HG03460 (cell line): ENCODE results near the gene ACBD7.

Source experiments
- ATAC-seq: cut with Tn5 transposase; IDR thresholded peaks from one replicate; pipeline ENCODE4 v1.9.1; 2021; ENCODE audit not compliant: unreplicated experiment

The ACBD7 gene

GRCh38 chr10:15092855-15093408, 4.4 kb upstream of the ACBD7 start:
- no peak for ATAC-seq

GRCh38 chr10:15091418-15091817, 2.8 kb upstream of the ACBD7 start:
- no peak for ATAC-seq

DNA sequence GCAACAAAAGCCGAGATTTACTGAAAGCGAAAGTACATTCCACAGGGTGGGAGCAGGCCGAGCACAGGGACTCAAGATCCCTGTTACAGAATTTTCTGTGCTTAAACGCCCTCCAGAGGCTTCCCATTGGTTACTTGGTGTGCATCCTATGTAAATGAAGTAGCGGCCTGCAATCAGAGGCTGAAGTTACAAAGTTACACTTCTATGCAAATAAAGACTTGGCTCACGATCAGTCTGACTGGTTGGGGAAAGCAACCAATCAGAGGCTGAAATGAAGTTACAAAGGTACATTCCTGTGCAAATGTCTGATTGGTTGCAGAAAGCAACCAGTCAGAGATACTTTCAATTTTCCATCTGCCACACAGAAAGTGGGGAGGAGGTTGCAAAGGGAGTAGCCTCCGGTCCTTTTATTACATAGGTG, 4.1 kb downstream of the ACBD7 start:
- no peak for ATAC-seq

GRCh38 chr10:15083674-15084501, 4.7 kb downstream of the ACBD7 start:
- no peak for ATAC-seq

DNA sequence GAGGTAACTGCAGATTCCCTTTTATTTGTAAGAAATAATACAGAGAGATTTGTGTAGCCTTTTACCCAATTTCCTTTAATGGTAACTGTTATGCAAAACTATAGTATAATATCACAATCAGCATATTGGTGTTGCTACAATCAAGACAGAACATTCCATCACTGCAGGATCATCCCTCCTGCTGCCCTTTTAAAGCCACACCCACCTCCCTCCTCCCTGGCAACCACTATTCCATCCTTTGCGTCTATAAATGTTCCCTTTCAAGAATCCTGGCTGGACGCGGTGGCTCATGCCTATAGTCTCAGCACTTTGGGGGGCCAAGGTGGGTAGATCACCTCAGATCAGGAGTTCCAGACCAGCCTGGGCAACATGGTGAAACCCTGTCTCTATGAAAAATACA, 13.2 kb downstream of the ACBD7 start:
- no peak for ATAC-seq

DNA sequence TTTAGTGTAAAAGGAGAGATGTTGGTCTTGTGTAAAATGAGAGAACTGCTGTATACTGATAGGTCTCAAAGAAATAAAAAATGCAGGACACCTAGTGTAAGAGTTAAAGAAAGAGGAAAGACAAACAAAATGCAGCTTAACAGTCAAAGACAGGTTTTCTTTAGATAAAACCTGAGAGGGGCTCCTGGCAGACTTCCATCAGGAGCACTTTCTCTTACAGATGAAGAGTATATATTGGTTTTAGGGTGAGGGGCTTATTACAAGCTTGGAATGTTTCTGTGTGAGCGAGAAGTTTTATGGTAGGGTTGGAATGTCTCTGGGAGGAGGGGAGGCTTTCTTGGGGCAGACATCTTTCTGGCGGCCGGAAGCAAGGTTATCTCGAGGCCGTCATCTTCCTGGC, 16.2 kb downstream of the ACBD7 start:
- ATAC-seq = no peak

DNA sequence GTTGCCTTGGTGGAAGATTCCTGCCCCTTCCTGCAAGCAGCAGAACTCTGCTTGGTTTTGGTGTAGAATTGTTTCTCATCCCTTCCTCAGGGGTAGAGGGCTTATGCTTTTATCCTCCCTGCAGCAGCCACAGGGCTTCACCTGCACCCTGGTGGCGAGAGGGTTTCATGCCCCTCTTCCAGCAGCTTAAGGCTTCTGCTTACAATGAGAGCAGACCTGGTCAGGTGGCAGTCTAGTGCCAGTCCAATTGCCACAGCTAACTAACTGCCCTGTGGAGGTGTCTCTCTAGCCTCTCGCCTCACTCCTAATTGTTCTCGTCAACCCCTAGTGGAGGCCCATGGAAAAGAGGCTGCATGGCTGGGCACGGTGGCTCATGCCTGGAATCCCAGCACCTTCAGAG, 19.3 kb downstream of the ACBD7 start:
- ATAC-seq = no peak

DNA sequence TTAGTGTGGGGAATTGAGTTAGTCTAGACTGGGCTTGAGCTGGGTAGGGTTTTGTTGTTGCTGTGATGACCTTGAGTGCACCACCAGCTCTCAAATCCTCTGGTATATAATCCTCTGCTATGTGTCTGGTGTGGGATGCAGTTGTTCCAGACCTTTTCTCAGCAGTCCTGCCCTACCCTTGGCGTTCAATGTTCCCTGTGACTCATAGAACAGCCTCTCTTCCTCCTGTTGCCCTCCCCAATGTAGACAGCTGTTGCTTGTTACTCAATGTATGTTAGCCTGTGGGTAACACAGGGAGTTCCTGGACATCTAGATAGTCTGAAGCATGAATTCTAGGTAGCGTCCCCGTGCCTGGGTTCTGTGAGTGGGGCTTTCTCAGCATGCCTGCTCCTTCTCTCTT, 19.8 kb downstream of the ACBD7 start:
- ATAC-seq = no peak

- ATAC-seq = no peak
These were observed 21.4 kb downstream of the ACBD7 start for GRCh38 chr10:15067154-15067553.

GRCh38 chr10:15060638-15061037, 27.9 kb downstream of the ACBD7 start:
- ATAC-seq = no peak

DNA sequence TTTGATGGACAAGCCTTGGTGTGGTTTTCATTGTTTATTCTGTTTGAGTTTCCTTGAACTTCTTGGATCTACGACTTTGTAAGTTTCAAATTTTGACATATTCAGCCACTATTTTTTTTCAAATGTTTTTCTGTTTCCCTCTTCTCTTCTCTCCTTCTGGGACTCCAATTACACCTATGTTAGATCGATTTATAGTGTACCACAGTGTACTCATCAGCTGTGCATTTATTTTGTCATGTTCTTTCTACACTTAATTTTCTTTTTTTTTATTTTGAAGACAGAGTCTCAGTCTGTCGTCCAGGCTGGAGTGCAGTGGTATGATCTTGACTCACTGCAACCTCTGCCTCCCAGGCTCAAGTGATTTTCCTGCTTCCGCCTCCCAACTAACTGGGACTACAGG, 28.7 kb downstream of the ACBD7 start:
- ATAC-seq = no peak

DNA sequence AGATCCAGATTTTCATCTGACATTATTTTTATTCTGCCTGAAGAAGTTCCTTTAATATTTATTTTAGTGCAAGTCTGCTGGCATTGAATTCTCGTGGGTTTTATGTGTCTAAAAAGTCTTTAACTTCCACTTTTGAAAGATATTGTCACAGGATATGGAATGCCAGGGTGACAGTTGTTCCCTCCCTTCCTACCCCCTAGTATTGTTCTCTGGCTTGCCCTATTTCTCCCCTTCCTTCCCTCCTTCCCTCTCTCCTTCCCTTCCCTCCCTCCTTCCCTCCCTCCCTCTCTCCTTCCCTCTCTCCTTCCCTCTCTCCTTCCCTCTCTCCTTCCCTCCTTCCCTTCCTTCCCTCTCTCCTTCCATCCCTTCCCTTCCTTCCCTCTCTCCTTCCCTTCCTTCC, 29.9 kb downstream of the ACBD7 start:
- no peak for ATAC-seq

GRCh38 chr10:15053061-15053460, 35.5 kb downstream of the ACBD7 start:
- ATAC-seq = no peak

GRCh38 chr10:15052121-15052520, 36.5 kb downstream of the ACBD7 start:
- no peak for ATAC-seq

DNA sequence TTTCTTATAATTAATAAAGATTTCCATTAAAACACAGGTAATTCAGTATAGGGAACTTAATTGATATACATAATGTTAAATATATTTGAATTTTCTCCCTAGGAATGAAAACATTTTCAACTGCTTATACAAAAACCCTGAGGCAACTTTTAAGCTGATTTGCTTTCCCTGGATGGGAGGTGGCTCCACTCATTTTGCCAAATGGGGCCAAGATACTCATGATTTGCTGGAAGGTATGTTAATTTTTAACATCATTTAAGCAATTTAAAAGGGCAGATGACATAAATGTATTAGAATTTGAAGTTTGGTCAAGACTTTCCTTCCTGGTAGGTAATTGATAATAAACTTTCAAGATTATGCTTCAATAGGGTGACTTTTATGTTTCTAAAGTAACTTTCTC, 39.0 kb downstream of the ACBD7 start:
- no peak for ATAC-seq

- ATAC-seq = no peak
These were observed 42.0 kb downstream of the ACBD7 start for GRCh38 chr10:15046626-15047025.

DNA sequence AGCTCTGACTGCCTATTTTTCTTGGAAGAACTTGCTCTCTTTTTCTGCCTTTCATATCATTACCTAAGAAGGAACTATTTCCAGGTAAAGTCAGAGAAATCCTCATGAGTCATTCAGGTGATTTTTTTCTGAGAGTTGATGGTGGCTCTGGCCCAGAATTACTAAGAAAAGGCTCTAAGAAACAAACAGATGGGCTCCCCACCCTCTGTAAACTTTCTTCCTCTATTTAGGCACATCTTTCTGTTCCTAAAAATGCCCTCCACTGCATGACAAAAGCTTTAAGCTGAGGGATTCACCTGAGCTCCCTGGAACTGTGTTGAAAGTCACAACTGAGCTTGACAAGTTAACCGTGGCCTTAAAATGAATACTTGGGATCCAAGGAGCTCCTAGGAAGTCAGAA, 43.2 kb downstream of the ACBD7 start:
- no peak for ATAC-seq

DNA sequence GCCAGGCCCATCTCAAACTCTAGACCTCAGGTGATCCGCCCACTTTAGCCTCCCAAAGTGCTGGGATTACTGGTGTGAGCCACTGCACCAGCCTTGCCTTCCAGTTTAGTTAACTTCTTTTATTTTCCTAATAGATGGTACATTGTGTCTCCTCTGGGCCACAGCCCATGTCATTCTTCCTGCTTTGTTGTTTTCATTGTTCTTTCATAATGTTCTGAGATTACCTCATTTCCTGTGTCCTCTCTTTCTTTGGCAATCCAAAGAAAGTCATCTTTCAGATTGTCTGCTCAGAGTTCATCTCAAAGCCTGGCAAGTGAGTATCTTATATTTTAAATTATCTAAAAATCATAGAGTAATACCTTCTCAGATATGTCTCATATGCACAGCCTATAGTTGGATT, 44.9 kb downstream of the ACBD7 start, which contains the start of gene OLAH:
TSS of gene OLAH (plus strand) at position 270 of the 400 bp plus-strand sequence. CDS start 3,346 bp downstream, outside the sequence.
- ATAC-seq = no peak

DNA sequence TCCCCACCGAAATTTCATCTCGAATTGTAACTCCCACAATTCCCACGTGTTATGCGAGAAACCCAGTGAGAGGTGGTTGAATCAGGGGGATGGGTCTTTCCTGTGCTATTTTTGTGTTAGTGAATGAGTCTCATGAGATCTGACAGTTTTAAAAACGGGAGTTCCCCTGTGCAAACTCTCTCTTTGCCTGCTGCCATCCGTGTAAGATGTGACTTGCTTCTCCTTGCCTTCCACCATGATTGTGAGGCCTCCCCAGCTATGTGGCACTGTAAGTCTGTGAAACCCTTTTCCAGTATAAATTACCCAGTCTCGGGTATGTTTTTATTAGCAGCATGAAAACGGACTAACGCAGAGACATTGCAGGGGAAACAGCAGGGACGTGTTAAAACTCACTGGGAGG, 50.2 kb downstream of the ACBD7 start:
- no peak for ATAC-seq

GRCh38 chr10:15037691-15038090, 50.9 kb downstream of the ACBD7 start:
- ATAC-seq = no peak

DNA sequence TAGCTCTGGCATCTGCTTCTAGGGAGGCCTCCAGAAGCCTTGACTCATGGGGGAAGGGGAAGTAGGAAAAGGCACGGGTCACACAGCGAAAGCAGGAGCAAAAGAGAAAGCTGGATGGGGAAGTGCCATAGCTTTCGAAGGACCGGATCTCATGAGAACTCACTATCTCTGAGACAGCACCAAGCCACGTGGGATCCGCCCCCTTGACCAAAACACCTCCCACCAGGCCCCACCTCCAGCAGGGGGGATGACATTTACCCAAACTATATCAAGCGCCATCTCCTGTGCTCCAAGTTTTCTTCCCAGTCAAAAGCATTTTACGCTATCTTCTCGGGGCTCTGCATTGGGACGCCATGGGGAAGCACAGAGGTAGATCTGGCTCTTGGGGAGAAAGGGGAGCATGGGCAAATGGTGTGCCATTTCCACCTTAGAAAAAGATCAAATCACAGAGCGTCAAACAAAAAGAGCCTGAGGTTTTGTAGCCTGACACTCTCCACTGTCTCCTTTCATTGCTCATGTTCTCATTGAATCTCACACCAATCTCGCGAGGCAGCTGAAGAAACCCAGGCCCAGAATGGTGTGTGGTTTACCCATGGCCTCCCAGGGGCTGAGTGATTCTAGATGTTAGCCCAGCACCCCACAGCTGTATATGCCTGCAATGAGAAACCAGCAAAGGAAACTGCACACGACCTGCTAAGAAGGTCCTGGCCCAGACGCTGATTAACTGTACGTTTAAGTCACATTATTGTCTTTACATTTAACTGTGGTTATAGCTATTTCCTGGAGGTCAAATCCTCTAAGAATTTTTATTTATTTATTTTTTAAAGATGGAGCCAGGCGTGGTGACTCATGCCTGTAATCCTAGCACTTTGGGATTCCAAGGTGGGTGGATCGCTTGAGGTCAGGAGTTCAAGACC, 52.9 kb downstream of the ACBD7 start:
- no peak for ATAC-seq

DNA sequence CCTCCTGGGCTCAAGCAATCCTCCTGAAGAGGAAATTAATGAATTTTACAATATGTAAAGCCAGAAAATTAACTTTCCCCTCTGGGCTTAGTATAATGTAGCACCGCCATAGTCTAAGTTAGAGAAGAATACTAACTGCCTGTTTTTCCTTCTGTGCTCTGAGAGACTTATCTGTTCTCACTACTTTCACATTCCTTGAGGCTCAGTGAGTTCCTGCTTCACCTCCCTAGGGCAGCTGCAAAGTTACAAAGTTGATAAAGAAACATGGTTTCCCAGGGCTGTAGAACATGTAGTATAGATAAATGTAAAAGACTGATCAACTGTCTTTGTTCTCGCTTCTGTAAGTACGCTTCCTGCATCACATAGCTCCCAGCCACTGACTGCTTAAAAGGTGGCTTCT, 60.8 kb downstream of the ACBD7 start:
- ATAC-seq = no peak
